ENCODE results near the gene RBM3.

RBM3 gene

GRCh38 chrX:48626401-48627298, 52.4 kb downstream of the RBM3 start:
- no peak for DNase-seq
